GM23248 (cell line): ENCODE data around the gene HINT1.

Experiments
- EZH2 ChIP-seq: fragments of 200-600 bp; sonication (generic); IDR thresholded peaks from 2 replicates; pipeline ENCODE4 v1.6.1; 2018; ENCODE audit warnings: antibody characterized with exemption, mild to moderate bottlenecking; ENCODE audit not compliant: insufficient read depth, poor library complexity, severe bottlenecking
- EZH2phosphoT487 ChIP-seq: fragments of 200-600 bp; sonication (generic); IDR thresholded peaks from 2 replicates; pipeline ENCODE4 v1.6.1; 2018; ENCODE audit warnings: antibody characterized with exemption, moderate library complexity, mild to moderate bottlenecking, low read depth; ENCODE audit not compliant: insufficient read depth

DNA sequence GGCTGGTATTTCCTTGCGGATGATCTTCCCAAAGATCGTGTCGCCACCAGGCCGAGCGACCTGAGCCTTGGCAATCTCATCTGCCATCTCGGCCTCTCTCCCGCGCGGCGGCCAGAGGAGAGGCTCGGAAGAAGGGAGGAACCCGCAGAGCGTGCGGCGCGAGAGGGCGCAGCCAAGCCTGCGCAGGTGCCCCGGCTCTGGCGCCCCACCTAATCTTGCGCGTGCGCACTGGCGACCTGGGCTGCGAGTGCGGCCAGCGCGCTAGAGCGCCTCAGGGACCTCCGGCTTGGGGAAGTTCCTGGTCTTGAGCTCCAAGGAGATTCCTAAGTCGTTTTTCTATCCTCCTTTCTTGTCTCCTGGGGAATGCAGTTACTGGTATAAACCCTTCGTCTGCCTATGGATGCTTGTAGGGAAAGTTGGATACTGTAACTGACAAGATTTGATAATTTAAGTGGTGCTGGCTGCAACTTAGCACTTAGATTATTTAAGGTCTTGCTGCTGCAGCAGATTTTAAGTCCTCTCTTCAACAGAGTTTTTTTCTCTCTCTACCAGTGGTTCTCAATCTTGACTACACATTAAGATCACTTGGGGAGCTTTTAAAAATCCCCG is at the start of gene HINT1:
- TF ChIP-seq EZH2phosphoT487, result no peak
- no peak for TF ChIP-seq EZH2
